ENCODE measurements around the gene PPFIBP1.

GRCh38 chr12:27545665-27546064, 21.7 kb downstream of the PPFIBP1 start:
- no peak for TF ChIP-seq POLR2A (IDR thresholded peaks at IDR 0.05)
- TF ChIP-seq, protein P1, sequence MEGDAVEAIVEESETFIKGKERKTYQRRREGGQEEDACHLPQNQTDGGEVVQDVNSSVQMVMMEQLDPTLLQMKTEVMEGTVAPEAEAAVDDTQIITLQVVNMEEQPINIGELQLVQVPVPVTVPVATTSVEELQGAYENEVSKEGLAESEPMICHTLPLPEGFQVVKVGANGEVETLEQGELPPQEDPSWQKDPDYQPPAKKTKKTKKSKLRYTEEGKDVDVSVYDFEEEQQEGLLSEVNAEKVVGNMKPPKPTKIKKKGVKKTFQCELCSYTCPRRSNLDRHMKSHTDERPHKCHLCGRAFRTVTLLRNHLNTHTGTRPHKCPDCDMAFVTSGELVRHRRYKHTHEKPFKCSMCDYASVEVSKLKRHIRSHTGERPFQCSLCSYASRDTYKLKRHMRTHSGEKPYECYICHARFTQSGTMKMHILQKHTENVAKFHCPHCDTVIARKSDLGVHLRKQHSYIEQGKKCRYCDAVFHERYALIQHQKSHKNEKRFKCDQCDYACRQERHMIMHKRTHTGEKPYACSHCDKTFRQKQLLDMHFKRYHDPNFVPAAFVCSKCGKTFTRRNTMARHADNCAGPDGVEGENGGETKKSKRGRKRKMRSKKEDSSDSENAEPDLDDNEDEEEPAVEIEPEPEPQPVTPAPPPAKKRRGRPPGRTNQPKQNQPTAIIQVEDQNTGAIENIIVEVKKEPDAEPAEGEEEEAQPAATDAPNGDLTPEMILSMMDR (IDR thresholded peaks at IDR 0.05): no peak

Data from lower leg skin (tissue), 3 donors.